ENCODE results near the gene ADH1C.

GRCh38 chr4:99394896-99395295 lies 42.4 kb upstream of the ADH1C start:
- TF ChIP-seq EZH2 (IDR thresholded peaks at IDR 0.05; ENCODE audit: low read length, unreplicated experiment), result no peak
- TF ChIP-seq CTCF (conservative IDR thresholded peaks at IDR 0.05; ENCODE audit: low read depth, low read length), result no peak

All from PC-3 (cell line).